ENCODE data around the gene LRRK1.

DNA sequence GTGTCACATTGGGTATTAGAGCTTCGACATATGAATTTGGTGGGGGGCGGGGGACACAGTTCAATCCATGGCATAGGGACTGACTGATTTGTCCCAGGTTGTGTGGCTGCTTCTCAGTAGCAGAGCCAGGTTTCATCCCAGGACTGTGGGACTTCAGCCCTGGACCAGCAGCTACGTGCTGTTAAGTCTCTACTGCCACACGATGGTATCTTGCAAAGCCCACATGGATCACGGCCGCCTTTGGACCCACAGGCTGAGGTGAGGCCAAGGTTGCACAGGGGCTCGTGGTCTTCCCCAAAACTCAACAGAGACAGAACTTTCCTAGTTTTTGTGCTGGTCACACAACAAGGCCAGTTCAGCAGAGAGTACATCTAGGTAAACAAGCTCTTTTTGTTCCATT lies 97.4 kb downstream of the LRRK1 start:
- TF ChIP-seq EP300 (IDR thresholded peaks at IDR 0.05): no peak
- no peak for TF ChIP-seq POLR2A (IDR thresholded peaks at IDR 0.05)

Measured in ovary (tissue), 1 donor.